G401.6 (cell line): Measurements from ENCODE around the gene MPV17L2.

Experiments
- FAIRE-seq: peaks from 2 replicates; lab custom pipeline; 2012; peaks lifted over from hg19 to GRCh38; lab: Jason Lieb, UNC

Gene MPV17L2

DNA sequence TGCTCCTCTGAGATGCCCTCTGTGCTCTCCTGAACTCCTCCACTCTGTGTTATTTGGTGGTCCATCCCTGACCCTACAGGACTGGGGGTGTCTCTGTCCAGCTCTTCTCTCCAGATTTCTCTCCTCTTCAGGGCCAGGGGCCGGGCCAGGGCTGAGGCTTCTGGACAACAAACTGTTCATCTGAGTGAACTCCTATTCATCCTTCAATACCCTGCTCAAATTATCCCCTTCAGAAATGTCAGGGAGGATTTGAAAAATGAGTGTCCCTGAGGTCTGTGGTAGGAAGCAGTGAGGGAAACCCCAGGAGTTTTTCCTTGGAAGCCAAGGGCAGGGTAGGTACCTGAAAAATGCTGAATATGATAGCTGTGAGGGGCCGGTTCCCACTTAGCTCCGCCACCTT lies 25.6 kb downstream of the MPV17L2 start:
- FAIRE-seq: no peak

DNA sequence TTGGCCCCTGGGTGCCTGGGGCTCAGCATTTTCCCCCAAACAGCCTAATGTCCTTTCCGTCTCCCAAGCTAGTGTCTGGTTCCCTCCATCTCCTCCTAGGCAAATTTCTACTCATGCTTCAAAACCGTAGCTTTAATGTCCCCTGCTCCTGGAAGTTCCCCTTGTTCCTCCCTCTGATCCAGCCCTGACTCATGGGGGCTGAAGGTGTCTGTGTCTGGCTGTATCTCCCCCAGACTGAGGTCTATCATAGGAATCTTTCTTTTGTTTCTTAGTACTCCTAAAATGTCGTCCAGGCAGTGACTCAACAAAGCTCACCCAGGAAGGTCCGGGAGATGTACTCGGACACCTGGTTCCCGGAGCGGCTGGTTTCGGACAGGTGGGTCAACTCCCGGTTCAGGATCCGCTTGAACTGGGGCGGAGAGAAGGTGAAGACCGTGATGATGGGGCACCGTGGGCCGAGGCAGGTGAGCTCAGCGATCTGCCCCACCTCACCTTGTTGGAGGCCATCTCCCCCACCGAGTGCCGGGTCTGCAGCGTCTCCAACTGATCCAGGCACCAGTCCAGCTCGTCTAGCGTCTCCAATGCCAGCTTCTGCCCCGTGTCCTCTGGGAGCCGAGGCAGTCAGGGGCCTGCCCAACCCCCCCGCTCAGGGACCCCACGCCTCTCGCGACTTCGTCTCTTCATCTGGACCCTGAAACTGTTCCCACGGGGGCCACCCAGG lies 27.1 kb downstream of the MPV17L2 start:
- FAIRE-seq: no peak

GRCh38 chr19:18220632-18221275 lies 27.7 kb downstream of the MPV17L2 start:
- no peak for FAIRE-seq

DNA sequence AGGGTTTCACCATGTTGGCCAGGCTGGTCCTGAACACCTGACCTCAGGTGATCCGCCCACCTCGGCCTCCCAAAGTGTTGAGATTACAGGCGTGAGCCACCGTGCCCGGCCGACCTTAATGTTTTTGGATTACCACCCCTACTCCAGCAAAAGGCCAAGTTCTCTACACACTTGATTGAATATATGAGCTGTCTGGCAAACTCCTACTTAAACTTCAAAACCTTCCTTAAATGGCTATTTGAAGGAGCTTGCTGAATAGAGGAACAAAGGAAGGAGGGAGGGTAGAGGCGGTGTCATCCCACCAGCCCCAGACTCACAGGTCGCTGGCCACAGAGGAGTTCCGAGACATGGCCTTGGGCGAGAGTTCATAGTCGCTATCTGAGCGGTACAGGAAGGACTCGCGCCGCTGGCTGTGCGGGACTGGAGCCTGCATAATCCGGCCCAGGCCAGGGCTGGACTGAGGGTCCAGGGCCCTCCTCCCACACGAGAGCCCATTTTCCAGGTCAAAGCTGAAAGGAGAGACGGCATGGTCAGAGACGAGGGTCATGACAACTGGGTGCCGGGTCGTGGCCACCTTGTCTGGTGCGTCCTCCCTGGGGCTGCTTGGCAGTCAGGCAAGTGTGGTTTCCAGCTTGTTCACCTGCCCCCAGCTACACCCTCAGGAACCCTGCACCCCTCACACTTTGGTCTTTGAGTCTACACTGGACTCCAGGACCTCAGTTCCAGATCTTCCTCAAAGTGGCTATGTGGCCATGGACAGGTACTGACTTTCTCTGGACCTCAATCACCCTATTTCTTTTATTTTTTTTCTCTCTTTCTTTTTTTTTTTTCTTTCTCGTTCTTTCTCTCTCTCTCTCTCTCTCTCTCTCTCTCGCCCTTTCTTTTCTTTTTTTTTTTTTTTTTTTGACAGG lies 29.1 kb downstream of the MPV17L2 start:
- FAIRE-seq: no peak

GRCh38 chr19:18223860-18224524 lies 31.0 kb downstream of the MPV17L2 start:
- no peak for FAIRE-seq

- FAIRE-seq: peak; percentile 99
Measured at GRCh38 chr19:18224525-18225354, 31.7 kb downstream of the MPV17L2 start.

- no peak for FAIRE-seq
Measured at GRCh38 chr19:18225355-18225701, 32.3 kb downstream of the MPV17L2 start.

- FAIRE-seq: no peak
Measured at GRCh38 chr19:18225702-18226468, 32.9 kb downstream of the MPV17L2 start, which contains the start of gene PDE4C. TSS of gene PDE4C (minus strand) at chr19:18226438. CDS start at chr19:18226415, 23 bp downstream.

GRCh38 chr19:18226956-18227780 lies 34.1 kb downstream of the MPV17L2 start:
- no peak for FAIRE-seq

DNA sequence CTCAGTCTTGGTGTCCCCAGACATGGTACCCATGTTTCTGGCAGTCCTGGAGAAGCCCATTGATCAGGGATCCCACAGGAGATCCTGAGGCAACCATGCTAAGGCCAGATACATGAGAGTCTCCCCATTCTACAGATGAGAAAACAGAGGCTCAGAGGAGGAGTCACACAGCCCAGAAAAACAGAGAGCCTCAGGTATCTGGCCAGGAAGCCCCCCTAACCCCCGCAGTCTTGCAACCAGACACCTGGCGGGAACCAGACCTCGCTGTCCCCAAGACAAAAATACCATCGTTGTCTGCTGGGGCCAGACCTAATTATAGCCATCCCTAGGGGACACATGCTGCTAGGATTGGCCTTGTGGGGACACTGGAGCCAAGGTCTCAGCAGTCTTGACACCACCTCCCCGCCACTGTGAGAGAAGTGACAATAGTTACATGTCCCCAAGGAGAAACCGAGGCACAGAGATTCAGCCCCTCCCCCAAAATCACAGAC lies 34.8 kb downstream of the MPV17L2 start:
- FAIRE-seq: no peak

- no peak for FAIRE-seq
Measured at GRCh38 chr19:18229474-18229873, 36.5 kb downstream of the MPV17L2 start.

- FAIRE-seq: no peak
Measured at GRCh38 chr19:18229915-18230314, 36.9 kb downstream of the MPV17L2 start.

DNA sequence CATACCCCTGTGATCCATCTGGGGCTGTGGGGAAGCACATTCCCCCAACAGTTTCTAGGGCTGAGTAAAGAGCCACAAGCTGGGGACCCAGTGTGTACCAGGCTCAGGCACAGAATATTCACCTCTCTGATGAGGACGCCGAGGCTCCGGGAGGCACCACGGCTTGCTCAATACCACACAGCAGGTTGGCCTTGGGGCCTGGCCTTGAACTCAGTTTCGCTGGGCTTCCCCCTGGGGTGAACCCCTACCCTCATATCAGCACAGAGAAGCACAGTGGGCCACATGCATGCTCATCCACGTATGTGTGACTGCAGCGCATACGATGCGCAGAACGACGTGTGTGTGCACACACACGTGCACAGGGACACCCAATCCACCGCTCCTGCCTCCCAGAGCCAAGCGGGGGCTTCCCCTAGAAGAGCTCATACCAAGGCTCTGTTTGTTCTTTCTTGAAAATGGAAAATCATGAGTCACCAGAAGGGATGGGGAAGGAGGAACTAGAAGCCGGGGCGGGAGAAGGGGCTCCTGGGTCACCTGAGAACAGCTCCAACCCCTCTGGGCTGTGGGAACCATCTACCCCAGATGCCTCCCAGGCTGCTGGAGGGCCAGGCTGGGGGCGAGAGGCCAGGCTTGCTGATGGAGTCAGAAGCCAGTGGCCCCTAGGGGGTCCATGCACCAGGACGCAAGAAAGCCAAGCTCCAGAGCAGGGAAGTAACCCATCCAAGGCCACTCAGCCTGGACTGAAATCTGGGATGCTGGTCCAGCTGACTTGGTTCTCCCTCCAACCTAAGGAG lies 38.1 kb downstream of the MPV17L2 start:
- FAIRE-seq: peak; percentile 88

- FAIRE-seq: peak; percentile 36
Measured at GRCh38 chr19:18231775-18232174, 38.8 kb downstream of the MPV17L2 start.

- FAIRE-seq: no peak
Measured at GRCh38 chr19:18232540-18233223, 39.7 kb downstream of the MPV17L2 start.

- FAIRE-seq: no peak
Measured at GRCh38 chr19:18233224-18233825, 40.3 kb downstream of the MPV17L2 start.

GRCh38 chr19:18234194-18234593 lies 41.2 kb downstream of the MPV17L2 start:
- FAIRE-seq: no peak

DNA sequence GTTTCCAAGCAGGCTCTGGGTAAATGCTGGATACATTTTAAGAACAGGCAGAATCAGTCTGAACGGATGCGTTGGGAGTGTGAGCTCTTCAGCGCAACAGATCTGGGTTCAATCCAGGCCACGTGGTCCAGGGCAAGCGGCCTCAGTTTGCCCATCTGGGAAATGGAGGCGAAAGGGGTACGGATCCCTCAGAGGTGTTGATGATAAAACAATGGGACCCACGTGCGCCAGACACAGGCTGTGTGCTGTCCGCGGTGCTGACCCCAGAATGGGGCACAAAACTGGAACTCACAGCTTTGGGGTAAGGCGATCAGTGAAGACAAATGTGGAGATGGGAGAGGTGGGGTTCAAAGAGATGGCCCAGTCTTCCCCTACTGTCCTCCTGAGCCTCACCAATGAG lies 46.3 kb downstream of the MPV17L2 start:
- FAIRE-seq: no peak
